ENCODE results near the gene UBE2O.

Gene UBE2O

DNA sequence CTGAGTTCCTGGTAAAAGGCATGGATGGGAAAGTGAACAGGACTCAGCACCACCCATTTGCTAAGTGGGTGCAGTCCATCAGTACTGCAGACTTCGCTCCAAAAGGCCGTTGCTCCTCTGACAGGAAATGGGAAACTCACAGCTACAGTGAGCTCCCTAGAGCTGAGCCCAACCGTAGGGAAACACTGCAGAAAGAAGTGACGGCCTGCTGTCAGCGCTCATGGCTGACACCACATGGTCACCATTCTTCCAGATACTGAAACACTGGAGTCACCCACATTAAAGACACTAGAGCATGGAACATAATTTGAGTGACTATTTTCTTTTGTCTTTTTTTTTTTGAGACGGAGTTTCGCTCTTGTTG is 31.9 kb downstream of the UBE2O start:
- peaks cover 35% of the 10 kb centered on the region for H3K79me2 ChIP-seq
- H3K9me3 ChIP-seq (ENCODE audit: control insufficient read depth, low read length): no peaks in the 10 kb centered on the region
- peak overlapping the region; percentile 21 for H2AFZ ChIP-seq
- H3K4me2 ChIP-seq (ENCODE audit: low read length): no peak overlapping the region
- H3K36me3 ChIP-seq (ENCODE audit: control insufficient read depth, insufficient read depth, low read length): no peaks in the 10 kb centered on the region
- H3K9ac ChIP-seq: no peak overlapping the region
- no peak overlapping the region for H3K4me3 ChIP-seq (ENCODE audit: low read depth, low read length)
- TF ChIP-seq, protein P1, sequence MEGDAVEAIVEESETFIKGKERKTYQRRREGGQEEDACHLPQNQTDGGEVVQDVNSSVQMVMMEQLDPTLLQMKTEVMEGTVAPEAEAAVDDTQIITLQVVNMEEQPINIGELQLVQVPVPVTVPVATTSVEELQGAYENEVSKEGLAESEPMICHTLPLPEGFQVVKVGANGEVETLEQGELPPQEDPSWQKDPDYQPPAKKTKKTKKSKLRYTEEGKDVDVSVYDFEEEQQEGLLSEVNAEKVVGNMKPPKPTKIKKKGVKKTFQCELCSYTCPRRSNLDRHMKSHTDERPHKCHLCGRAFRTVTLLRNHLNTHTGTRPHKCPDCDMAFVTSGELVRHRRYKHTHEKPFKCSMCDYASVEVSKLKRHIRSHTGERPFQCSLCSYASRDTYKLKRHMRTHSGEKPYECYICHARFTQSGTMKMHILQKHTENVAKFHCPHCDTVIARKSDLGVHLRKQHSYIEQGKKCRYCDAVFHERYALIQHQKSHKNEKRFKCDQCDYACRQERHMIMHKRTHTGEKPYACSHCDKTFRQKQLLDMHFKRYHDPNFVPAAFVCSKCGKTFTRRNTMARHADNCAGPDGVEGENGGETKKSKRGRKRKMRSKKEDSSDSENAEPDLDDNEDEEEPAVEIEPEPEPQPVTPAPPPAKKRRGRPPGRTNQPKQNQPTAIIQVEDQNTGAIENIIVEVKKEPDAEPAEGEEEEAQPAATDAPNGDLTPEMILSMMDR (IDR thresholded peaks at IDR 0.05): no peak
- H3K4me1 ChIP-seq: peaks cover 19% of the 10 kb centered on the region
- peak overlapping the region; percentile 54 for H3K27ac ChIP-seq
- no peaks in the 10 kb centered on the region for H3K27me3 ChIP-seq (ENCODE audit: control insufficient read depth, insufficient read depth, low read length)

DNA sequence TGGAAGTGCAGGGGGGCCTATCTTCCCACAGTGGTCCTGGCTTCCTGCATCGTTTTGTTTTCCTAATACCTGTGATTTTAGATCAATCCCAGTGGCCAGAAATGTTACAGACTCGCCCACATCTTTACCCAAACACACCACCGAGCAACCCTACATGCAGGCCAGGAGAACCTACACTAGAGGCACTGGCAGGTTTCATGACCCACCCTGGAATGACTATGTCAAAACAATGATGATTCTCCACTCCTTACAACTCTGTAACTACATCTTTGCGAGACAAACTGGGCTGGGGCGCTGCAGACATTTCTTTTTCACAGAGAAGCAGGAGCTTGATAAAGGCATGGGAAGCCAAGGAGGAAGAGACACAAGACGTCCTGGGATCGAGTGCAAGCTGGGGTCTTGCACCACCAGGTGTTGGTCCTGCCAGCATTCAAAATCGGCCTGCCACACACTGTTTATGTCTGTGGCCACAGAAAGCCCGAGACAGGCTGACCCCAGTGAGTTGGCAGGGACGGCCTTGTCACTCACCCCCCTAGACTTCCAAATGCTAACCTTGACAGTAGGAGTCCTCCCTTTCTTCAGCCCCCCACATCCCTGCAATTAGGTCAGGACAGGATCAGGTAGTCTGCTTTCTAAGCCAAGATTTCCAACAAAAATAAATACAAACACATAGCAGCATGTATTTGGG is 32.5 kb downstream of the UBE2O start:
- Histone ChIP-seq H3K4me2 (ENCODE audit: low read length) (peak overlapping the region; percentile 40), H3K36me3 (ENCODE audit: control insufficient read depth, insufficient read depth, low read length) (no peaks in the 10 kb centered on the region), H3K4me1 (peaks cover 19% of the 10 kb centered on the region), H3K79me2 (peaks cover 31% of the 10 kb centered on the region), H3K27ac (peak overlapping the region; percentile 54), H2AFZ (peak overlapping the region; percentile 21), H3K9me3 (ENCODE audit: control insufficient read depth, low read length) (no peaks in the 10 kb centered on the region), H3K9ac (no peak overlapping the region), H3K4me3 (ENCODE audit: low read depth, low read length) (no peak overlapping the region), H3K27me3 (ENCODE audit: control insufficient read depth, insufficient read depth, low read length) (no peaks in the 10 kb centered on the region)
- TF ChIP-seq, protein P1 (IDR thresholded peaks at IDR 0.05): no peak

DNA sequence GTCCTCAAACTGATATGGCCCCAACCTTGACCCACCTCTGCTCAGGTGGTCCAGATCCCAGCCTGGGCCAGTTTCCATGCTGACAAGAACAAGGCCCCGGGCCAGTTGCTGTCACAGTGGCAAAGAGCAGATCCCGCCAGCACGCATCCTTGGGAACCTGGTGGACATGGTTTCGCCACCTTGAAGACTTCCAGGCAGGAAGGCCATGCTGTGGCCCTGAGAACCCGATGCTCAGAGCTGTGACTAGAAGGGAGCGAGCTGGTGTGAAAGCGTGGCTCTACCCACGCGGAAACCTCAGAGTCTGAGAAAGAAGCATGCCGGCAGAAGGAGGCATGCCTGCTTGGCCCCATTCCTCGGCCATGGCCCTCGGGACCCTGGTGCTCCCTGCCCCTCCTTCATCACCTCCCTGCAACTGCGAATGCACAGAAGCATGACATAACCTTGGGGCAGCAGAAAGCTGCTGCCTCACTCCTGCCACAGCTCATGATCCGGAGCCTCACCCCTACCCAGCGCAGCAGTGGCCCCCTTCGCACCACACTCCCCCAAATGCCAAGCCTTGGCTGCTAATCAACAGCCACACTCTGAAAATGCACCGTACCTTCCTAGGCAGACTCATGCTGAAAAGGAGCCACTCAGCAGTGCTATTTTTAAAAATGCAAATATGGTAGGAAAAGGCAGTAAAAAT is 33.2 kb downstream of the UBE2O start:
- no peaks in the 10 kb centered on the region for H3K27me3 ChIP-seq (ENCODE audit: control insufficient read depth, insufficient read depth, low read length)
- TF ChIP-seq, protein P1 (IDR thresholded peaks at IDR 0.05): no peak
- H3K27ac ChIP-seq: peak overlapping the region; percentile 54
- H3K79me2 ChIP-seq: peaks cover 38% of the 10 kb centered on the region
- H3K4me3 ChIP-seq (ENCODE audit: low read depth, low read length): no peak overlapping the region
- H3K9ac ChIP-seq: no peak overlapping the region
- no peaks in the 10 kb centered on the region for H3K36me3 ChIP-seq (ENCODE audit: control insufficient read depth, insufficient read depth, low read length)
- peaks cover 23% of the 10 kb centered on the region for H3K4me1 ChIP-seq
- no peaks in the 10 kb centered on the region for H3K9me3 ChIP-seq (ENCODE audit: control insufficient read depth, low read length)
- H2AFZ ChIP-seq: peak overlapping the region; percentile 19
- peak overlapping the region; percentile 40 for H3K4me2 ChIP-seq (ENCODE audit: low read length)

DNA sequence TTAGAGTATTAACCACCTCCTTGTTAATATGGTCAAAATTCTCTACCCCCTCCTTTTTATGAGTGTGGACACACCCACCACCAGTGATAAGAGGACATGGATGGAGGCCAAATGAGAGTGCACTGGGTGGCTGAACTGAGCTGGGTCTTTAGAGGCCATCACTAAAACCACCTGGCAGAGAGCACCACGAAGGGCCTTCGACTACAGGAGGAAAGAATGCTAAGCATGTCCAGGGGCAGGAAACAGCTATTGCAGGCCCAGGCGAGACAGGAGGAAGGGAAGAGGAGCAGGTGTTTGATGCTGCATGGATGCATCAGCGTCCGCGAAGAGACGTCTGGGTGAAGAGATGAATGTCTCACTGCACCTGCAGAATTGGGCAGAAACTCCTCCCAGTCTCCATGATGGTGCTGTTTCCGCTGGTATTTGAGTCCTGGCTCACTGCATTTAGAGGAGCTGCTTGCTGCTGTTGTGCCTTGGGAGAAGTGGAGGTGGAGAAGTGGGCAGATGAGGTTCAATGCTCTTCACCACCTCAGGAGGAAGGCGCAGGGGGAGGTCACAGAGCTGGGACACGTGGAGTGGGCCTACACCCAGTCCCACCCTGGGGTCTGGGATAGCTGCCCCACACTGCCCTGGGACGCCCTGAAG is 35.3 kb downstream of the UBE2O start:
- Histone ChIP-seq H3K36me3 (ENCODE audit: control insufficient read depth, insufficient read depth, low read length) (no peaks in the 10 kb centered on the region), H3K27me3 (ENCODE audit: control insufficient read depth, insufficient read depth, low read length) (no peaks in the 10 kb centered on the region), H3K4me1 (peaks cover 25% of the 10 kb centered on the region), H2AFZ (no peak overlapping the region), H3K9me3 (ENCODE audit: control insufficient read depth, low read length) (no peaks in the 10 kb centered on the region), H3K27ac (no peak overlapping the region), H3K9ac (no peak overlapping the region), H3K4me3 (ENCODE audit: low read depth, low read length) (no peak overlapping the region), H3K4me2 (ENCODE audit: low read length) (no peak overlapping the region), H3K79me2 (peaks cover 41% of the 10 kb centered on the region)
- TF ChIP-seq, protein P1 (IDR thresholded peaks at IDR 0.05): no peak
